ENCODE results near the gene CALR3.
A peak's percentile ranks its signal among the peaks of the same experiment; 100 is the strongest.
"Not testable (repeated sequence)": the region's sequence is repeated elsewhere in the genome, so short reads cannot be mapped to it uniquely, and the experiment has no call there.

CALR3 gene

DNA sequence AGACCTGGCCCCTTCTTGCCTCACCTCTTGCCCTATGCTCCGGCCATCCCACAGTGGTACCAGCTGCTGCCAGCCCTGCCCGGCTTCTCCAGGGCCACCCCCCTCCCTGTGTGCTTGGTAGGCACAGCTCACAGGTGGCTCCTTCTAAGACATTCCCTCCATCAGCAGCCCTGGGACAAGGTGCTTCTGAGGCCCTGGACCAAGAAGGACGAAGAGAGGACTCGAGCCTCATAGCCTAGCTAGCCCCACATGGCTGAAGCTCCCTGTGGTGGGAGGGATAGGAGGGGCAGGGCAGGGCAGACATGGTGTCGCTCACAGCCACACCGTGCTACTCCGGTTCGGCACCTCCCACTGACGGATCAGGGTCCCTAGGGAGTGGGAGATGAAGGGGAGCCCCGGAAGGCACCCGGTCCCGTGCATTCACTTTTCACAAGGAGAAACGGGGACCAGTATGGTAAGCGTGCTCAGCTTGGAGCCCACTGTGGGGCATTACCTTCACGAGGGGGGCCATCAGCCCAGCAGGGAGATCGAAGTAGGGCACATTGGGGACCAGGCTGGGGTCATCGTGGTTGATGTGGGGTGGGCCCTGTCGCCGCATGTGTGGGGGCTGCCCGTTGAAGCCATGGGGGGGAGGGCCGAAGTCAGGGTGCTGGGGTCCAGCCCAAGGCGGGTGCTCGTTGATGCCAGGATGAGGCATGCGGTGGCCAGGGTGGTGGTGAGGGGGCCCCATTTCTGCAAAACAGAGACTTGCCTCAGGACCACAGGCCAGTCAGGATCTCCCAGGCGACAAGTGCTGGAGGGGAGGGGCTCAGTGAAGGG lies 26.8 kb upstream of the CALR3 start:
- no peak for DNase-seq

- no peak for DNase-seq
These were observed 25.8 kb upstream of the CALR3 start for GRCh38 chr19:16521715-16522289.

- DNase-seq, result no peak
These were observed 25.1 kb upstream of the CALR3 start for GRCh38 chr19:16520986-16521624.

GRCh38 chr19:16520074-16520973 lies 24.4 kb upstream of the CALR3 start:
- no peak for DNase-seq

- no peak for DNase-seq
These were observed 23.3 kb upstream of the CALR3 start for GRCh38 chr19:16519230-16519687.

DNA sequence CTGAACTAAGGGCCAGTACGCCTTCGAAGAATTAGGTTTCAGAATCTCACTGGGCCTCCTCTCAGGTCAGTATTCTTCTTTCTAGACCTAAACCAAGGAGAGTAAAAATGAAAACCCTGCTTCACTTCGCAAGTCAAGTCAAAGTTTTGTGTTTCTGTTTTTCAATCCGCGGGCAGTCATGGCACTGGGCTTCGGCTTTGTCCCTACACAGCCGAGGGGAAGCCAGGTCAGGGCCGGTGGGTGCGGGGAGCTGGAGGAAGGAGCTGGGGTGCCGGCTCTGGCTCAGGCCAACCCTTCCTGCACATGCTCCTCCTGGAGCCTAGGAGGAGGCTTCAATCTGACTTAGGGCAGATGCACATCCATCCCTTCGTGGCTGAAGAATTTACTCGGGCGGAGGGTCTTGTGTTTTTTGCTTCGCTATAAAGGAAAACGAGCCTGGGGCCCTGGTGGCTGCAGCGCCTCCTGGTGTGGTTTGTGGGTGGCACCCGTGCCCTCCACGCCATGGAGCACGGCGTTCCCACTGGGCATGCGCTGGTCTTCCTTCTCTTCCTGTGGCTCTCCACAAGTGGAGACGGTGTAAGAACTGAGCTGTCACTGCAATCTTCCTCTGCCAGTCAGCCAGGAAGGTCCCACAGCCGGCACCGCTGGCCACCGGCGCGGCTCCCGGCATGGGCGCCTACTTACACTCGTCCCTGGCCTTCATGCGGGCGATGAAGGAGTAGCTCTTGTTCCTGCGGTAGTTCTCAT lies 22.7 kb upstream of the CALR3 start:
- no peak for DNase-seq

DNA sequence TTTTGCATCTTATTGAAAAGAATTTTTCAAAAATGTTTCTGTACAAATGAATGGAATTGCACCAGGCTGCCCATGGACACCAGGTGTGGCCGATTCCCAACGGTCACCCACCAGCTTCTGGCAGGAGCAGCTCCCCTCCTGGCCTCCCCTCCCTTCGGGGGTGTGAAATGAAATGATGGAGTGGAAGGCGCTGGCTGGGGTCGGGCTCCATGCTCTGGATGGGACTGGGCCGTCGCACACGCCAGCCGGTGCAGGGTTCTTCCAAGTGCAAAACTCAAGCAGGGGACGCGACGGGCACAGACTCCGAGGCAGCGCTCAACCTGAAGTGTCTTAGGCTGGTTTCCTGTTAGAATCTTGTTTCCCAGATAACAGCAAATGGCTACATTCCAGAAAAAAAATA lies 22.1 kb upstream of the CALR3 start:
- no peak for DNase-seq

DNA sequence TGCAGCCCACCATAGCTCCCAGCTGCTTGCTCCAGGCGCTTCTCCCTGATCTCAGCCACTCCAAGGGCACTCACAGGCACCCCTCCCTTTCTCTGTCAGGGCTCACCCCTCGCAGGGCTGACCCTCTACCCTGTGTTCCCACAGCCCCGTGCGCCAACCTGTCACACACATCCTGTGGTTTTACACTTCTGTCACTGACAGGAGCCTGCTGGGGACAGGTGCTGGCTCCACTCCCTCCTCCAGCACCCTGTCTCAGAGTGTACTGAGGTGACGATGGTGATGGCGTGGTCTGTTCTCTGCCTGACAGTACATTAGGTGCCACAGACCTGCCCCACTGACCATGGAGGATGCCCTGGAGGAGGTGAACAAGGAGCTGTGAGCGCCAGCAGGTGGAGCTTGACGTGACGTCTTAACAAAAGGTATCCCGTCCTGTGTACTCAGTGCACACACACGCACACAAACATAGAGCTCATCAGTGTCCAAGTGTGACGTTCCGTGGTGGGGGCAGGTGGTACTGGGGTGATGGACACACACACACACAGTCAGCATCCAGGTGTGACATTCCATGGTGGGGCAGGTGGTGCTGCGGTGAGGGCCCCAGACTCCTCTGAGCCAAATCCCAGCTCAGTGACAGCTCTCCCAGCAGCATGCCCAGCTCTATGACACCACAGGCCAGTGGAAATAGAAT lies 21.1 kb upstream of the CALR3 start:
- no peak for DNase-seq

GRCh38 chr19:16516381-16516780 lies 20.4 kb upstream of the CALR3 start:
- no peak for DNase-seq

- DNase-seq, result no peak
These were observed 18.5 kb upstream of the CALR3 start for GRCh38 chr19:16514383-16515019.

- DNase-seq, result not testable (repeated sequence)
These were observed 16.6 kb upstream of the CALR3 start for GRCh38 chr19:16512611-16513010.

DNA sequence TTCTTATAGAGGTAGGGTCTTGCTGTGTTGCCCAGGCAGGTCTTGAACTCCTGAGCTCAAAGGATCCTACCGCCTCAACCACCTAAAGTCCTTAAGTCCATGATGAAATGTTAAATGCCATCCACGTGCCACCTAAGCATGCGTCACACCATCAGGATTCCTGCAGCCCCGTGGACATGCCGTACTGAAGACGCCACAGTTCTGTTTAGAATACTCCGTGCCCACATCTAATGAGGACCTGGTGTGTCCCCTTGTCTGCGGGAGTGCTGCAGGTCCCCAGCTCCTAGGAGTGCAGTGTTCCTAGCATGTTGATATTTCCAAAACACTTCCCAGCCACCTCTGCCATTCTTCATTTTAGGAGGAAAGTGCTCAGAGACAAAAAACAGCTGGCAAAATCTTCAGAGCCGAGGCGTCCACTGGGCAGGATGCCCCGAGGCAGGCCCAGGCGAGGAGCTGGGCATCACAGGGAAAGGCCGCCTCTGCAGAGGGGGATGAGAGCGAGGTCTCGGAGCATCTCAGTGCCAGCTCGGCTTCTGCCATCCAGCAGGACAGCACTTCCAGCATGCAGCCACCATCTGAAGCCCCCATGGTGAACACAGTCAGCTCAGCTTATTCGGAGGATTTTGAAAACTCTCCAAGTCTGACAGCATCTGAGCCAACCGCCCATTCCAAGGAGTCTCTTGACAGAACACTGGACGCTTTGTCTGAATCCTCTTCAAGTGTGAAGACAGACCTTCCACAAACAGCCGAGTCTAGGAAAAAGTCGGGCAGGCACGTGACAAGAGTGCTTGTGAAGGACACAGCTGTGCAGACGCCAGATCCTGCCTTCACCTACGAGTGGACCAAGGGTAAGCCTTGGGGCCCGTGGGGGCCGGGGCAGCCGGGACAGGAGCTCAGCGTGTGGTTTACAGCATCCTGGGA lies 13.4 kb upstream of the CALR3 start:
- no peak for DNase-seq

DNA sequence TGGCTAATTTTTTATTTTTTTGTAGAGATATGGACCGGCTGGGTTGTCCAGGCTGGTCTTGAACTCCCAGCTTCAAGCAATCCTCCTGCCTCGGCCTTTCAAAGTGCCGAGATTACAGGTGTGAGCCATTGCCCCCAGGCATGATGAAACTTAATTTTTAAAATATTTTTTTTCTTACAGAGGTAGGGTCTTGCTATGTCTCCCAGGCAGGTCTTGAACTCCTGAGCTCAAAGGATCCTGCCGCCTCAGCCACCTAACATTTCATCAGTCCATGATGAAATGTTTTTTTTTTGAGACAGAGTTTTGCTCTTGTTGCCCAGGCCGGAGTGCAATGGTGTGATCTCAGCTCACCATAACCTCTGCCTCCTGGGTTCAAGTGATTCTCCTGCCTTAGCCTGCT lies 12.6 kb upstream of the CALR3 start:
- no peak for DNase-seq

- no peak for DNase-seq
These were observed 11.0 kb upstream of the CALR3 start for GRCh38 chr19:16506961-16507360.

DNA sequence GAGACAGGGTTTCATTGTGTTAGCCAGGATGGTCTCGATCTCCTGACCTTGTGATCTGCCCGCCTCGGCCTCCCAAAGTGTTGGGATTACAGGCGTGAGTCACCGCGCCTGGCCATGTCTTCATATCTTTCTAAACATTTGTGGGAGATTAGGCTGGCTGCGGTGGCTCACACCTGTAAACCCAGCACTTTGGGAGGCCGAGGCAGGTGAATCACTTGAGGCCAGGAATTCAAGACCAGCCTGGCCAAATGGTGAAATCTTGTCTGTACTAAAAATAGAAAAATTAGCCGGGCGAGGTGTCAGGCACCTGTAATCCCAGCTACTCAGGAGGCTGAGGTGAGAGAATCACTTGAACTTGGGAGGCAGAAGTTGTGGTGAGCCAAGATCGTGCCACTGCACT lies 10.2 kb upstream of the CALR3 start:
- DNase-seq, result not testable (repeated sequence)

DNA sequence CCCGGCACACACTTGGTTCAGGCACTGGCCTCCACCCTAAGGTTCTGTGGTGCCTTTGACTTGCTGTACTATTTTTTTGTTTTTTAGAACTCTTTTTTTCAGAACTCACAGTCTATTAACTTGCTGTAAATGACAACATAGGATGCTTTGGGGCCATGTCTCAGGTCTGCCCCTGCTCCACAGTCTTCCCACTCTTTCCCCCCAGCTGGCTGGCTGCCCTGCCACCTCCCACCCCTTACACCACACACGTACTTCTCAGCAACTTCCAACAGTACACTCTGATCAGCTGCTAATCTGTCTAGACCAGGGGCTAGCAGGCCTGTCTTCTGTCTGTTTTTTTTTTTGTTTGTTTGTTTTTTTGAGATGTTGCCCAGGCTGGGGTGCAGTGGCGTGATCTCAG lies 8.3 kb upstream of the CALR3 start:
- DNase-seq, result no peak

DNA sequence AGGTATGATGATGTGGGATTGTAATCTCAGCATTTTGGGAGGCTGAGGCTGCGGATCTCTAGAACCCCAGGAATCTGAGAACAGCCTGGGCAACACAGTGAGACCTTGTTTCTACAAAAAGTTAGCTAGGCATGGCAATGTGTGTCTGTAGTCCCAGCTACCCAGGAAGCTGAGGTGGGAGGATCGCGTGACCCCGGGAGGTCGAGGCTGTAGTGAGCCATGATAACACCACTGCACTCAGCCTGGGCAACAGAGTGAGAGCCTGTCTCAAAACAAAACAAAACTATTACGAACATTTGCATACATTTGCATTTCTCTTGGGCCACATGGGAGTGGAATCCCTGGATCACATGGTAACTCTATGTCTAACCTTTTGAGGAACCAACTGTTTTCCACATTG lies 1.9 kb upstream of the CALR3 start:
- DNase-seq, result no peak

DNA sequence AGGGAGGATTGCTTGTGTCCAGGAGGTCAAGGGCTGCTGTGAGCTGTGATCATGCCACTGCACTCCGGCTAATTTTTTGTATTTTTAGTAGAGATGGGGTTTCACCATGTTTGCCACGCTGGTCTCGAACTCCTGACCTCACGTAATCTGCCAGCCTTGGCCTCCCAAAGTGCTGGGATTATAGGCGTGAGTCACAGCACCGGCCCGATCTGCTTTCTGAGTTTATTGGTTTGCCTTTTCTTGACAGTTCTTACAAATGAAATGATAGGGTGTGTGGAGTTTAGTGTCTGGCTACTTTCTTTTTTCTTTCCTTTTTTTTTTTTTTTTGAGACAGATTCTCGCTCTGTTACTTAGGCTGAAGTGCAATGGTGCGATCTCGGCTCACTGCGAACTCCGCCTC lies 1.1 kb upstream of the CALR3 start:
- no peak for DNase-seq

- peak; percentile 36 for DNase-seq
These were observed 631 bp upstream of the CALR3 start for GRCh38 chr19:16496613-16496983.

- not testable (repeated sequence) for DNase-seq
These were observed 9.5 kb downstream of the CALR3 start for GRCh38 chr19:16486476-16486875.
